Body of pancreas (tissue), 4 donors: ENCODE data around the gene CDK19.

Experiments
- POLR2A ChIP-seq, 3 donors: fragments of 450-650 bp; IDR thresholded peaks; one replicate each; pipeline ENCODE4 v1.6.1; 2016; ENCODE audit warnings: antibody characterized with exemption in 3 of 3, mild to moderate bottlenecking in 2 of 3
- TF ChIP-seq, protein P1 (sequence below), 7 experiments: fragments of 450-650 bp in 4 of 7; fragments of 200-600 bp in 3 of 7; sonication (generic) in 3 of 7; IDR thresholded peaks; one replicate each; pipeline ENCODE4 v1.5.1; 2016 to 2019; ENCODE audit warnings: antibody characterized with exemption in 7 of 7

DNA sequence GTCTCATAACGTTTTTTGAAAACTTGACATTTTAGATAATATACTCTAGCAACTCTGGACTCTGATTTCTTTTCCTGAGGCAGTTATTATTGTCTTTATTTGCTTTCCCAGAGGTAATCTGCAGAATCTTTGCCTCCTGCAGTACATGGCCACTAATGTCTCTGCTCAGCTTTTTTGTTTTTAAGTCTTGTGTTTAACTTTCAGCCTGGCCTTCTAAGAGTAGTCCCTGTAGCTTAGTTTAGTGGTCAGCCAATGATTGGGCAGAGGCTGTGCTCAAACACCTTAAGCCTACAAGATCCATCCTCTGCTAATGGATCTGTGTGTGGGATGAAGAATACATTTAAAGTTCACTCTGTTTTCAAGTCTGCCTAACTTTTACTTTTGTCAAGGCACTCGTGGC lies 241.7 kb downstream of the CDK19 start:
- no peak for TF ChIP-seq POLR2A (IDR thresholded peaks at IDR 0.05)
- TF ChIP-seq, protein P1, sequence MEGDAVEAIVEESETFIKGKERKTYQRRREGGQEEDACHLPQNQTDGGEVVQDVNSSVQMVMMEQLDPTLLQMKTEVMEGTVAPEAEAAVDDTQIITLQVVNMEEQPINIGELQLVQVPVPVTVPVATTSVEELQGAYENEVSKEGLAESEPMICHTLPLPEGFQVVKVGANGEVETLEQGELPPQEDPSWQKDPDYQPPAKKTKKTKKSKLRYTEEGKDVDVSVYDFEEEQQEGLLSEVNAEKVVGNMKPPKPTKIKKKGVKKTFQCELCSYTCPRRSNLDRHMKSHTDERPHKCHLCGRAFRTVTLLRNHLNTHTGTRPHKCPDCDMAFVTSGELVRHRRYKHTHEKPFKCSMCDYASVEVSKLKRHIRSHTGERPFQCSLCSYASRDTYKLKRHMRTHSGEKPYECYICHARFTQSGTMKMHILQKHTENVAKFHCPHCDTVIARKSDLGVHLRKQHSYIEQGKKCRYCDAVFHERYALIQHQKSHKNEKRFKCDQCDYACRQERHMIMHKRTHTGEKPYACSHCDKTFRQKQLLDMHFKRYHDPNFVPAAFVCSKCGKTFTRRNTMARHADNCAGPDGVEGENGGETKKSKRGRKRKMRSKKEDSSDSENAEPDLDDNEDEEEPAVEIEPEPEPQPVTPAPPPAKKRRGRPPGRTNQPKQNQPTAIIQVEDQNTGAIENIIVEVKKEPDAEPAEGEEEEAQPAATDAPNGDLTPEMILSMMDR (IDR thresholded peaks at IDR 0.05) = no peak
